ENCODE data around the gene MAP3K10.

The MAP3K10 gene

GRCh38 chr19:40252395-40252794, 61.2 kb downstream of the MAP3K10 start:
- DNase-seq: no peak

- no peak for DNase-seq
Observed at GRCh38 chr19:40253611-40254092, 62.4 kb downstream of the MAP3K10 start.

DNA sequence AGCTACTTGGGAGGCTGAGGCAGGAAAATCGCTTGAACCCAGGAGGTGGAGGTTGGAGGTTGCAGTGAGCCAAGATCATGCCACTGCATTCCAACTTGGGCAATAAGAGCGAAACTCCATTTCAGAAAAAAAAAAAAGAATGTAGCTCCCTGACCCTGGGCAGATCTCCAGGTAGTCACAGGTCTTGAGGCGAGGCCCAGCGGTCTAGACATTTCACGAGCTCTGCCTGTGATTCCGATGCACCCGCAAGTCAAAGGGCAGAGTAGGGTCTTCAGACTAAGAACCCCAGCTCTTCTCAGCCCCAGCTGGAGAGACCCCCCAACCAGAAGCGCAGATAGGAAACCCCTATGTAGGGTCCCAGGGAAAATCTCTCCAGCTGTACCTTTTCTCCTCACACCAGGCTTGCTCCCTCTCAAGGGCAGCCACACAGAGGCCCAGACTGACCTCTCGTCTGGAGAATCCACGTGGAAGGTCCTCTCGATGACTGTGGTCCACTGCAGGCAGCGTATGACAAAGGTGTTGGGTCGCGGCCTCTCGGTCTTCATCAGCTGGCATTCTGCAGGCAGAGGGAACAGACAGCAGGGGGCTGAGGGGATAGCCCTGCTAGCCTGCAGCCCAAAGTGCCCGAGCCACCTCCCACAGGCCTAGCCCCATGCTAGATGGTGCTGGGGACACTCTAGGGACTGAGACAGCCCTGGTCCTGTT, 63.6 kb downstream of the MAP3K10 start:
- DNase-seq: no peak

DNA sequence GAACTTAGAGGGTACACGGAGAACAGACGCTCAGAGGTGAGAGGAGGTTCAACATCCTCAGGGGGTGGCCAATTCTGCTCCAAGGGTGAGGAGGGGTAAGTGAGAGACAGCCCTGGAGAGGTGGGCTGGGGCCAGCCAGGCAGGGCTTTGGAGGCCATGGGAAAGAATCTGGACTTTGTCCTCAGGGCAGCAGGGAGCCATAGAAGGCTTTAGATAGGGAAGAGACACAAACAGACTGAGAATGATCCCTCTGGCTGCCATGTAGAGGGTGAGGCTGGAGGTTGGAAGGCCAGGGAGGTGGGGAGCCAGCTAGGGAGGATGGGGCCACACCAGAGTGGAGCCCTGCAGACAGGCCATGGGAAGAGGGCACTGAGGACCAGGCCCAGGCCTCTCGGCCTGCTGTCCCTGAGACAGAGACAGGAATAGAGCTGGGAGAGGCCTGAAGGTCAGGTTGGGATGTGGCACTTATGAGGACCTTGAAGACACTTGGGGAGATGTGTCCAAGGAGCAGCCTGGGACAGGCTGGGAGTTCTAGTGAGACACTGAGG, 64.5 kb downstream of the MAP3K10 start:
- DNase-seq: no peak

DNA sequence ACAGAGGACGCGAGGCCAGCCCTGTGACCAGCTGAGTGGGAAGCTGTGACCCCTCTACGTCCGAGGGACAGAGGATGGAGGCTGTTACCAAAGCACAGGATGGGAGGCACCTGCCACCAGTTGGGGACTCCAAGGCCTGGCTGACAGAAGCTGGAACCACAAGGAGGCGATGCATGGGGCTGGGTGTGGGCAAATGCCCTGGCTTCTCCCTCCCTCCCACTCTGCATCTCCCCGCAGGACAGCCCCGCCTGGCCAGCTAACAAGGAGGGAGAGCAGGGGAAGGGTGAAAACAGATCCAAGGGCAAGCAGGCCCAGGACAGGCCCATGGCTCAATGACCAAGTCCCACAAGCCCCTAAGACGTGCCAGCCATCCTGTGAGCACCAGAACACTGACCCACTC, 65.3 kb downstream of the MAP3K10 start:
- DNase-seq: no peak

DNA sequence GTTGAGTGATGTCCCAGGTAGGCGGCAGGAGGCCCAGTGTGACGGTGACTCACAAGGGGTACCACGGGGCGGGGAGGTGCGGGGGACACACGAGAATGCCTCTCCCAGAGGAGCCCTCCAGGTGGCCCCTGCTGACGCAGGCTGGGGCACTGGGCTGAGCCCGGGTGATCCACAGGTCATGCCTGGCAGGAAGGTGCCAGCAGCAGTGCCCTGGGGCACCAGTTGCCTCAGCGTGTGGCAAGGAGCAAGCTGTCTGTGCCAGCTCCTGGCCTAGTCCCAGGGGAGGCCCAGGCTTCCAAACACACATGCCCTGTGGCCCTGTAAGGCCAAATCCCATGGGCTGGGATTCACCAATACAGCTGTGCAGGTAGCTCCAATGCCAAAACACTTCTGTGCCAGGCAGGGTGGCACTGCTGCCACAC, 65.9 kb downstream of the MAP3K10 start:
- DNase-seq: no peak

- DNase-seq: no peak
Observed at GRCh38 chr19:40261631-40262030, 70.4 kb downstream of the MAP3K10 start.

DNA sequence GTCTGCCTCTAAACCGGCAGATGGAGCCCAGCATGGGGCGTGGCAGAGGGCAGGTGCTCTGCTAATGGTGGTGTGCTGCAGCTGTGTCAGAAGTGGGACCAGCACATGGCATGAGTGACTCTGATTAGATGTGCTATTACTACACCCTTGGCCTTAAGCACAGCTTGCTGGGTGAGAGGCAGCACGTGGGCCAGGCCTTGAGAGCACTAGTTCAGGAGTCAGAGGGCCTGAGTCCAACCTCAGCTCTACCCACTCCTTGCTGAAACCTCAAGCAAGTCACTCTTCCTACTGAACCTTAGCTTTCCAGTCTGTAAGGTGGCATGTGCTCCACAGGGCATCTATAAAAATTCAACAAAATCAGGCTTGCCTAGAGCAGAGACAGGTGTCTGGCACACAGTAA, 71.2 kb downstream of the MAP3K10 start:
- DNase-seq: no peak

- no peak for DNase-seq
Observed at GRCh38 chr19:40263440-40264313, 72.5 kb downstream of the MAP3K10 start.

- no peak for DNase-seq
Observed at GRCh38 chr19:40264314-40265054, 73.3 kb downstream of the MAP3K10 start.
